Frontal cortex (tissue), 4 donors: ENCODE data around the gene GEMIN7. TPM values are rescaled to one million over a fixed set of nuclear protein-coding genes. Genes with fewer than 3 reads are reported as not detected.

Experiments used
- DNase-seq, 2 donors: peaks; one replicate each; pipeline ENCODE4 v3.0.0; 2012; ENCODE audit warnings: low spot score in 2 of 2
- FAIRE-seq: peaks from 2 replicates; lab custom pipeline; 2012; peaks lifted over from hg19 to GRCh38; lab: Jason Lieb, UNC
- total RNA-seq: library from RNA; depleted of rRNA; stranded (reverse); fragments of >200 nt; gene quantifications from one replicate; pipeline ENCODE4 v1.2.3, GENCODE V29; 2014
- donor health status: control.
- donor health status: control.
- donor health status: control.

GEMIN7 gene
- total RNA-seq, 1 donor from 2014 or later: 11.8 TPM

GRCh38 chr19:45079911-45080370 is 881 bp downstream of the GEMIN7 start:
- DNase-seq (no peak), FAIRE-seq (no peak)

- FAIRE-seq: no peak
These were observed 3.1 kb downstream of the GEMIN7 start for GRCh38 chr19:45082170-45082569.

GRCh38 chr19:45086480-45086879 is 7.4 kb downstream of the GEMIN7 start:
- DNase-seq (no peak), FAIRE-seq (no peak)

More at GRCh38 chr19:45082170-45082569, 3.1 kb downstream of the GEMIN7 start:
- no peak for DNase-seq

GRCh38 chr19:45087531-45087930 is 8.5 kb downstream of the GEMIN7 start:
- DNase-seq (no peak), FAIRE-seq (no peak)

GRCh38 chr19:45090034-45090433 is 11.0 kb downstream of the GEMIN7 start:
- no peak for DNase-seq

GRCh38 chr19:45090606-45091005 is 11.5 kb downstream of the GEMIN7 start:
- FAIRE-seq (no peak), DNase-seq (no peak)

More at GRCh38 chr19:45090034-45090433, 11.0 kb downstream of the GEMIN7 start:
- FAIRE-seq: no peak

GRCh38 chr19:45091031-45091923 is 12.2 kb downstream of the GEMIN7 start:
- FAIRE-seq: peak; percentile 88
- peak; percentile 94 to 99 for DNase-seq

GRCh38 chr19:45092747-45093678 is 14.0 kb downstream of the GEMIN7 start, which contains the start of gene PPP1R37:
PPP1R37 (plus strand) TSS chr19:45093179; CDS start chr19:45093326, 147 bp downstream.
- FAIRE-seq (no peak), DNase-seq (peak; percentile 94 to 95)

GRCh38 chr19:45094137-45094536 is 15.1 kb downstream of the GEMIN7 start:
- DNase-seq: no peak
- no peak for FAIRE-seq

- DNase-seq (no peak), FAIRE-seq (no peak)
These were observed 15.6 kb downstream of the GEMIN7 start for GRCh38 chr19:45094707-45095106.

- no peak for DNase-seq
- no peak for FAIRE-seq
These were observed 16.7 kb downstream of the GEMIN7 start for GRCh38 chr19:45095496-45096413.

- DNase-seq: no peak
- no peak for FAIRE-seq
These were observed 17.6 kb downstream of the GEMIN7 start for GRCh38 chr19:45096700-45097099.

GRCh38 chr19:45097450-45097775 is 18.4 kb downstream of the GEMIN7 start:
- no peak for DNase-seq
- no peak for FAIRE-seq

GRCh38 chr19:45097776-45098520 is 18.9 kb downstream of the GEMIN7 start:
- FAIRE-seq: no peak
- peak in 1 of 2 donors; percentile 78 for DNase-seq

GRCh38 chr19:45098521-45099466 is 19.7 kb downstream of the GEMIN7 start:
- peak; percentile 71 to 77 for DNase-seq

GRCh38 chr19:45099467-45100191 is 20.6 kb downstream of the GEMIN7 start:
- FAIRE-seq (no peak), DNase-seq (no peak)

More at GRCh38 chr19:45098521-45099466, 19.7 kb downstream of the GEMIN7 start:
- FAIRE-seq: no peak

- no peak for FAIRE-seq
- no peak for DNase-seq
These were observed 21.1 kb downstream of the GEMIN7 start for GRCh38 chr19:45100201-45100600.
